Activated CD8-positive, alpha-beta memory T cell treated with anti-CD3 and anti-CD28 coated beads, Interleukin-2, amount 50 U/mL, for 24 hours (primary cell): ENCODE data around the gene GNAT2.
A peak's percentile ranks its signal among the peaks of the same experiment; 100 is the strongest.
"Not testable (repeated sequence)": the region's sequence is repeated elsewhere in the genome, so short reads cannot be mapped to it uniquely, and the experiment has no call there.

Experiments used
- DNase-seq: peaks from one replicate; pipeline ENCODE4 v3.0.0-alpha.2; 2020; ENCODE audit errors: extremely low read depth

The GNAT2 gene

GRCh38 chr1:109619576-109620400 is at the start of gene GNAT2, which contains the start of gene AMPD2:
GNAT2 (minus strand) TSS chr1:109619616; CDS start chr1:109612870, 6,746 bp downstream.
AMPD2 (plus strand) TSS chr1:109619837; CDS start chr1:109621176, 1,339 bp downstream.
- no peak for DNase-seq

GRCh38 chr1:109668123-109668775 is 48.8 kb upstream of the GNAT2 start:
- DNase-seq = no peak

- peak; percentile 42 for DNase-seq
Observed at GRCh38 chr1:109667452-109668122, 48.2 kb upstream of the GNAT2 start, which contains the start of gene GSTM2. GSTM2 (plus strand) TSS chr1:109668057; CDS start chr1:109668116, 59 bp downstream.

GRCh38 chr1:109664671-109665070 is 45.3 kb upstream of the GNAT2 start:
- DNase-seq = no peak

- no peak for DNase-seq
Observed at GRCh38 chr1:109661391-109661790, 42.0 kb upstream of the GNAT2 start.

- DNase-seq = not testable (repeated sequence)
Observed at GRCh38 chr1:109660691-109661026, 41.2 kb upstream of the GNAT2 start.

- no peak for DNase-seq
Observed at GRCh38 chr1:109659997-109660690, 40.7 kb upstream of the GNAT2 start.

GRCh38 chr1:109659145-109659544 is 39.7 kb upstream of the GNAT2 start:
- DNase-seq = no peak

- no peak for DNase-seq
Observed at GRCh38 chr1:109658533-109659042, 39.2 kb upstream of the GNAT2 start.

- DNase-seq = no peak
Observed at GRCh38 chr1:109657970-109658369, 38.6 kb upstream of the GNAT2 start.

- DNase-seq = no peak
Observed at GRCh38 chr1:109657395-109657794, 38.0 kb upstream of the GNAT2 start.

- DNase-seq = no peak
Observed at GRCh38 chr1:109655615-109656519, 36.5 kb upstream of the GNAT2 start, which contains the start of gene GSTM4. GSTM4 (plus strand) TSS chr1:109656099; CDS start chr1:109656390, 291 bp downstream.

- DNase-seq = no peak
Observed at GRCh38 chr1:109654519-109654918, 35.1 kb upstream of the GNAT2 start.

GRCh38 chr1:109653306-109653705 is 33.9 kb upstream of the GNAT2 start:
- no peak for DNase-seq

- DNase-seq = no peak
Observed at GRCh38 chr1:109652402-109652801, 33.0 kb upstream of the GNAT2 start.

GRCh38 chr1:109650609-109651008 is 31.2 kb upstream of the GNAT2 start:
- DNase-seq = no peak

GRCh38 chr1:109649491-109649914 is 30.1 kb upstream of the GNAT2 start:
- no peak for DNase-seq

- no peak for DNase-seq
Observed at GRCh38 chr1:109644670-109645069, 25.3 kb upstream of the GNAT2 start.

GRCh38 chr1:109643385-109644230 is 24.2 kb upstream of the GNAT2 start:
- DNase-seq = peak; percentile 71
